Activated gamma-delta T cell treated with anti-CD3 and anti-CD28 coated beads, Interleukin-2, amount 50 U/mL, for 16 hours (primary cell): ENCODE data around the gene ABCF3.

Source experiments
- DNase-seq: peaks from one replicate; pipeline ENCODE4 v3.0.0-alpha.2; 2020; ENCODE audit warnings: low read depth

Gene ABCF3

DNA sequence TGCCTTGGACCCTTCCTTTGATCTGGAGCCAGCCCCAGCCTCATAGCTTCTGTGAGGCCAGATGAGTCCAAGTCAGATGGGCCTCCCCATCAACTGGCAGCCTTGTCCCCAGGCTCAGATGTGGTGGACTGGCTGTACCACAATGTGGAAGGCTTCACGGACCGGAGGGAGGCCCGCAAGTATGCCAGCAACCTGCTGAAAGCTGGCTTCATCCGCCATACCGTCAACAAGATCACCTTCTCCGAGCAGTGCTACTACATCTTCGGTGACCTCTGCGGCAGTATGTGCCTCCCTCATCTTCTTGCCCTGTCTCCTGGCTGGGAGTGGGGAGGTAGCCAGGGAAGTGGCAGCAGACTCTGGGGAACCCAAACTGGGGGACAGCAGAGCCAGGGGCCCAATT, 18.2 kb upstream of the ABCF3 start:
- DNase-seq, result no peak

DNA sequence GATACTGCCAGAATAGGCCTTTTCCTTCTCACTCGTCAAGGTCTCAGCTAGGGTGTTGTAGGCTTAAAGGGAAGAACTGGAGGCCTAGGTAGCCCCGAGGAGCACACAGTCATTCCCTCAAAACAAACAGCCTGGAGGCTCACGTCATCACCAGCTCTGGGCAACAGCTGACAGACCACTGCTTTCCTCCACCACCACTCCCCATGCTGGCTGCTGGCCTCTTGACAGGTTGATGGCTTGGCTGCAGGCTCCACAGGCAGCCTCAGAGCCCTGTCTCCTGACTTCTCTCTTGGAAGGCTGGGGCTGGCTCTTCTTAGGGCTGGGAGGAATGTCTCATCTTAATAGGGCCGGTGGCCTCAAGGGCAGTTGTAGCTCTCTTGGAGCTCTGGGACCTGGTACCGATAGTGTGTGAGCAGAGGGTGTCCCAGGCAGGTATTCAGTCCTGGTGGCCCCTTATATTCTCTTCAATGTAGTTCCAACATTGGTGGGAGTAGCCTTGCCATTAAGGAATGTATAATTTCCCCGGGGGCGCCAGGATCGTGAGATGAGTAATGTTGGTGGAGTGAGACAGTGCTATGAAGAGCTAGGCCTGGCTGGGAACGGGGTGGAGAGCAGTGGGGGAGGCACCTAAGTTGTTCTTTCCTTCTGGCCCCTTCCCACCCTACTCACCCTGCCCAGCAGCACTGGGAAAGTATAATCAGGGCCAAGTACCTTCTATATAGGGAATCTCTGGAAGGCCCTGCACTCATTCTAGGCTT, 17.5 kb upstream of the ABCF3 start:
- no peak for DNase-seq

GRCh38 chr3:184169896-184170875, 15.8 kb upstream of the ABCF3 start:
- DNase-seq, result no peak

GRCh38 chr3:184171562-184171961, 14.4 kb upstream of the ABCF3 start:
- no peak for DNase-seq

- no peak for DNase-seq
These were observed 13.2 kb upstream of the ABCF3 start for GRCh38 chr3:184172681-184173373.

DNA sequence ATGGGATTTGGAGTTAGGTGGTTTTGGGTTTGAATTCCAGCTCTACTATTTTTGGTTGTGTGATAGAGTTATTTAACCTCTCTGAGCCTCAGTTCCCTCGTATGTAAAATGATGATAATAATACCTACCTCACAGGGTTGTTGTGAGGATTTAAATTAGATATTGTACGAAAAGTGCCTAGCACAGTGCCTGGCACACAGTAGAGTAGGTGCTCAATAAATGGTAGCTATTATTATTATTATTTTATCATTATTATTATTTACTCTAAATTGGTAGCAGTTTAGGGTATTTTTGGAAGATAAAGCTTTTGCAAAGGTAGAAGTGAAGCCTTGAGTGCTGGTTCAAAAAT, 12.7 kb upstream of the ABCF3 start:
- DNase-seq, result no peak

- DNase-seq, result no peak
These were observed 11.7 kb upstream of the ABCF3 start for GRCh38 chr3:184174284-184174645.

GRCh38 chr3:184174646-184175492, 11.1 kb upstream of the ABCF3 start, which contains the start of gene AP2M1:
Gene AP2M1 (plus strand): TSS chr3:184174855. CDS start chr3:184176994, 2,139 bp downstream.
- peak; percentile 97 for DNase-seq

GRCh38 chr3:184175506-184175905, 10.5 kb upstream of the ABCF3 start:
- DNase-seq, result no peak

- no peak for DNase-seq
These were observed 10.0 kb upstream of the ABCF3 start for GRCh38 chr3:184175981-184176376.

GRCh38 chr3:184176377-184177330, 9.3 kb upstream of the ABCF3 start:
- DNase-seq, result no peak

GRCh38 chr3:184177331-184177731, 8.7 kb upstream of the ABCF3 start:
- DNase-seq, result no peak

DNA sequence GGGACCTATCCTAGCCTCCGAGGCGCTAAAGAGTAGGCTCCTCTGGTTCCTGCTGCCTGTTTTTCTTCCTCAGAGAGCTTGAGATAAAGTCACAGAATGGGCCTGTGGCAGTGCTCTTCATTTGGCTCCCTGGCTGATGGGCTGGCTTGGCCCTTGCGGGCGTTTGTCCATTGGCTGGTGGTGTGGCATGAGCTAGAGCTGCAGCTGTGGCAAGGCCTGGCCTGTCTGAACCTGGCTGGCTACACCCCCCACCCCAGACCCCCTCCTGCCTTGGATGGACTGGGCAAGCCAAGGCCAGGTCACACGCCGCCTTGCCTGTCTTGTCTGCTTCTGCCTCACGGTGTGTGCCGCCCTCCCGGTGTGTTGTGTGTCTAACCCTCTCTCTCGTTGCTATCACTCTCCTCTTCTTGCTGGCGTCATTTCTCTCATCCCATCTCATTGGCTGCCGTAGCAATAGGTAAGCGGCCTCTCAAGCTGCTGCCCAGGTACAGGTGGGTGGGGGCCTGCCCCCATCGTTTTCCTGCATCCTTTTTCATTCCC, 8.2 kb upstream of the ABCF3 start:
- DNase-seq, result no peak

DNA sequence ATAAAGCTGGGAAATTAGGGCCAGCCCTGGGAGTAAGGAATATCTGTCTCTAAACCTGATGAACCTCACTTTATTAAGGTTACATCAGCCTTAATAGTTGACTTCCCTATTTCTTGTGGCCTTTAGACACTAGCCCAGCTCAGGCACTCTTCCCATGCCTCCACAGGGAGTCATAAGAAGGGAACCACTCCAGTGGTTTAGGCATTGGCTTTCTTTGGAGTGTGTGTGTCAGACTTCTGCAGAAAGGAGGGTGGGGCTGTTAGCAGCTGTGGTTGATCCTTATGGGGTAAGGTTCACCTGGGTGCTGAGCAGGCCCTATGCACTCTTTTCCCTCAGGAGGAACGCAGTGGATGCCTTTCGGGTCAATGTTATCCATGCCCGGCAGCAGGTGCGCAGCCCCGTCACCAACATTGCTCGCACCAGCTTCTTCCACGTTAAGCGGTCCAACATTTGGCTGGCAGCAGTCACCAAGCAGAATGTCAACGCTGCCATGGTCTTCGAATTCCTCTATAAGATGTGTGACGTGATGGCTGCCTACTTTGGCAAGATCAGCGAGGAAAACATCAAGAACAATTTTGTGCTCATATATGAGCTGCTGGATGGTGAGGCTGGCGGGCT, 7.4 kb upstream of the ABCF3 start:
- DNase-seq, result no peak

- DNase-seq, result no peak
These were observed 5.8 kb upstream of the ABCF3 start for GRCh38 chr3:184180165-184180564.

GRCh38 chr3:184181596-184181995, 4.4 kb upstream of the ABCF3 start:
- DNase-seq, result no peak

DNA sequence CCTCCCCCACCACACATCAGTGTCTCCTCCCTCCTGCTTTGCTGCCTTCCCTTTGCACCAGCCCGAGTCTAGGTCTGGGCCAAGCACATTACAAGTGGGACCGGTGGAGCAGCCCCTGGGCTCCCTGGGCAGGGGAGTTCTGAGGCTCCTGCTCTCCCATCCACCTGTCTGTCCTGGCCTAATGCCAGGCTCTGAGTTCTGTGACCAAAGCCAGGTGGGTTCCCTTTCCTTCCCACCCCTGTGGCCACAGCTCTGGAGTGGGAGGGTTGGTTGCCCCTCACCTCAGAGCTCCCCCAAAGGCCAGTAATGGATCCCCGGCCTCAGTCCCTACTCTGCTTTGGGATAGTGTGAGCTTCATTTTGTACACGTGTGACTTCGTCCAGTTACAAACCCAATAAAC, 2.3 kb upstream of the ABCF3 start:
- no peak for DNase-seq

GRCh38 chr3:184184546-184185230, 1.3 kb upstream of the ABCF3 start:
- DNase-seq, result no peak
